Limb (tissue), 2 donors: Measurements from ENCODE around the gene GP9.
"Not testable (repeated sequence)": the region's sequence is repeated elsewhere in the genome, so short reads cannot be mapped to it uniquely, and the experiment has no call there.

Experiments used
- DNase-seq, 2 donors: peaks; one replicate each; pipeline ENCODE4 v3.0.0-alpha.2; 2016; ENCODE audit errors: extremely low spot score in 2 of 2

The GP9 gene

DNA sequence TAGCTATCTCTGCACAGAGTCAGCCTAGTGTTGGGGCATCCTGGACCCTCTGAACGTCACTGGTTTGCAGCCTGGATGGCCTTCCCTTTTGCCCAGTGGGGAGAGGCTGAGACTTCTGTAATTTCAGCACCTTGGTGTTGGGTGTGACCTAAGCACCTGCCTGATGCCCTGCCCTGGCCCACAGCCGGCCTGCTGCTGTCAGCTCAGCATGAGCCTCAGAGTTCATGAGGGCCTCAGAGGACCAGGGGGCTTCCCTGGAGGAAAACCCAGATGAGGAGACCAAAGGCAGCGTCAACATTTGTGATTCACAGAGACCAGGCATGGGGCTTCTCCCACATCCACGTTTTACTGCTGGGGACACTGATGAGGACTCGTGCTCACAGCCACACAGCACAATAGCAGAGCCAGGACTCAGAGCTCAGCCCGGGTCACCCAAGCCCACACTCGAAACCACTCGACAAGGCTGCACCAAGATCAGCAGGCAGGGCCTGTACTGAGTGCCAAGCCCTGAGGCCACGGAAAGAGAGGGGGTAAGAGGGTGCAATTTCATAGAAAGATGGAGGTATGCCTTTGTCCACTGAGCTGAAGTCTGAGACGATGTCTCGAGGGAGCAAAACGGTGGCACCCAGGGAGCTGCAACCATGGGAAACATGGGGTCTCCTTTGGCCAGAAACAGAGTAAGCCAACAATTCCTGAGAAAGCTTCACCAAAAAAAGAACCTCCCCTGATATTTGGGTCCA lies 9.9 kb upstream of the GP9 start:
- DNase-seq: no peak

DNA sequence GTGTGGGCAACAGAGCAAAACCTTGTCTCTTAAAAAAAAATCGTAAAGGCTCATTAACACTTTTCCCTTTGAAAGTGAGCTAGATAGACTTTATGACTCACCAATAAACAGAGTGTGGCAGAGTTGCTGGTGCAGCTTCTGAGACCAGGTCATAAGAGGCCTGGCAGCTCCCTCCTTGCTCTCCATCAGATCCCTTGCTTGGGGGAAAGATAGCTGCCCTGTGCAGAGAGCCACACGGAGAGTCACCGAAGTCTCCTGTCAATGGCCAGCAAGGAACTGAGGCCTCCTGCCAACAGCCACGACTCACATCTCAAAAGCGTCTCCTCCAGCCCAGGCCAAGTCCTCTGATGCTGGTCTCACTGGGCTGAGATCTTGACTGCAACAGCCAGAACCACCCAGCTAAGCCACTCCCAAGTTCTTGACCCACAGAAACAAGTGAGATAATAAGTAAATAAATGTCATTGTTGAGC lies 8.7 kb upstream of the GP9 start:
- no peak for DNase-seq

DNA sequence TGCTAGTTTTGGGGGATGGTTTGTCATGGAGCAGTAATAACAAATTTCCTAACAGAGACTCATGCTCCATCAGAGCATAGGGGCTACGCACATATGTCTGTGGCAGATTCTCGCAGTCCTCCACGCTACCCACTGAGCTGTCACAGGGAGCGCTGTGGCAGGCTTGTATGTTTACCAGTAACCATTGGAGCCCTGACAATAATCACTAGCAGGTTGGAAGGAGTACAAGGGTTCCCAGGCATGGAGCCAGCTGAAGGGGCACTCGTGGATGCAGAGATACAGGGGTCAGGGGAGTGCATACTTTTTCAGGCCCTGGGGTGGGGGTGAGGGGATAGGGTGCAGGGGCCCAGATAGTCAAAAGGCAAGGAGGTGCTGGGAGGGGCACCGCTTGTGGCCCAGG lies 7.9 kb upstream of the GP9 start:
- DNase-seq: no peak

DNA sequence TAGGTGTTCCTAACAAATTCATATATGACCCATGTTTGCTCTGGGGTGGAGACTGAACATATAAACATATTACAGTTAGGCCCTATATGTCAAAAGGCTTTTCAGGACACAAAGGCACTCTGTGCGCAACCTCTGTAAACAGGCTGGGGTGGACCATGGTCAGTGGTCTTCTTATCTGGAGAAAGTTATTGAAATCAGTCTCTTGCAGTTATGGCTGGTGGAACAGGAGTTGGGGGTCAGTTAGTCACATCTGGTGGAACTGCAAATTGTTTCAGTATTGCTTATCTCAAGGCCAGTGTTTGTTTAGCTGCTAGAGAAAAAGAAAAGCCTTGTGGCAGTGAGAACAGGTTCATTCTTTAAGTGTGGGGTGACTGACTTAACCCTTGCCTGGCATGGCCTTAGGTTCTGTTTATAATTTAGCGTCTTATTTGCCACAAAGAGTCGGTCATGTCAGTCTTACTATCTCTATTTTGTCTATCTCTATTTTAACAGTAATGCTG lies 5.9 kb upstream of the GP9 start:
- DNase-seq: no peak

DNA sequence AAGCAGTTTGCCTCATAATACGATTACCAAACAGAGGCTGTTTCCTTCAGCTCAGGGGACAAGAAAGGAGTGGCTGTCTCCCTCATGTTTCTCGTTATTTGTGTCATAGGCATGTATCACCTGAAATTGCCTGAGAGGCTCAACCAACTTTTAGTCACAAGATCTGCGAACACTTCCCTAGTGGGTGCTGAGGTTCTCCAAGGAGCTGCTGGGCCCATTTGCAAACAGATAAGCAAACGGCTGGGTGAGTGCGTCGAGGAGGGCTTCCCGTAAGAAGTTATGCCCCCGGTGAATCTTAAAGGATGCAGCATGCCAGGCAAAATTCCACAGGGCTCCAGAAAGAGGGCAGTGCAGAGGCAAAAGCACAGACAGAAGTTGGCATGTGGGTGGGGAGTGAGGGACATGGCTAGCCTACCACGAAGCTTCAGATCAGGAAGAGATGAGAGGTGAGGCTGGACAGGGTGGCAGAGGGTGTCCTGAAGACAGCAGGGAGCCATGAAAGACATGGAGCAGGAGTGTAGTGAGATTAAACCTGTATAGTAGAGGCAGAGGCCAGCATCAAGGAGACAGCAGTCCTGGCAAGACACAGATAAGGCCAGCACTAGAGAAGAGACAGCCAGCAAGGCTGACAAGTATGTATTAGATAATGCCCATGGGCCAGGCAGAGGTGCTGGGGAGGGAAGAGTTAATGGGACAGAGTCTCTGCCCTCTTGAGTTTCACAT lies 4.0 kb upstream of the GP9 start:
- DNase-seq: no peak

DNA sequence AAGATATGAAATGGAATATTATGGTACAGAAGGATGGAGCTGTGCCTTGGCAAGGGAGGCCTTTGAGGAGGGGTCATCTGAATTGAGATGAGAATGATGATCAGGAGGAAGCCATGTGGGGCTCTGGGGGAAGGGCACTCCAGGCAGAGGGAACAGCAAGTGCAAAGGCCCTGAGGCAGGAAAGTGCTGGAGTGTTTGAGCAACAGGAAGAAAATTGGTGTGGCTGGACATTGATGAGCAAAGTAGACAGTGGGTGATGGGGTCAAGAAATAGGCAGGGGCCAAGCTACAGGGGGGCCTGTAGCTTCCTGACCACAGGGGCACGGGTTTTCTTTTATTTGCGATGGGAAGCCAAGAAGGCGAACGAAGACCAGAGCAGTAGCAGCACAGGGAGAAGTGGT lies 3.3 kb upstream of the GP9 start:
- DNase-seq: no peak

DNA sequence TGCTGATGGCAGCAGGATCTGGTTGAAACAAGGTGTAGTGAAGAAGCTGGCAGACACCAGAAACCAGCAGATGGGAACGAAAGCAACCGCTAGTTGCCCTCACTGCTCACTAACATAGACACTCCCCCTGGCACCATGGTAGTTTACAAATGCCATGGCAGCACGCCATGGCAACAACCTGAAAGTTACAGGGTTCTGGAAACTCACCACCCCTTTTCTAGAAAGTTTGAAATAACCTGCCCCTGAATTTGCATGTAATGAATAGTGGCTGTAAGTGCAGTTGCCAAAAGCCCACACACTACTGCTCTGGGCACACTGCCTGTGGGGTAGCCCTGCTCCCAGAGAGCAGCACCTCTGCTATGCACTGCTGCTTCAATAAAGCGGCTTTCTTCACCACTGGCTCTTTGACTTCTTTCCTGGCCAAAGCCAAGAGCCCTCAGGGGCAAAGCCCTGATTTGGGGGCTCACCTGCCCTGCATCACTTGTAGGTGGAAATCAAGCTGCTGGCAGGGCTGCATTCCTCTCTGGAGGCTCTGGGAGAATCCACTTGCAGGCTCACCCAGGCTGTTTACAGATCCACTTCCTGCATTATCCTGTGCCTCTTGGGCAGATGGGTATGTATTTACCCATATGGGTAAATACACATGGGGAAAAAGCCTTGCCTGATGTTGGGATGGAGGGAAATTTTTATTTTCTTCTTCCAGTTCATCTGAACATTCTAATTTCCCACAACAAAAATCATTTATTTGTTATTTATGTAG lies 2.0 kb upstream of the GP9 start:
- DNase-seq: no peak

DNA sequence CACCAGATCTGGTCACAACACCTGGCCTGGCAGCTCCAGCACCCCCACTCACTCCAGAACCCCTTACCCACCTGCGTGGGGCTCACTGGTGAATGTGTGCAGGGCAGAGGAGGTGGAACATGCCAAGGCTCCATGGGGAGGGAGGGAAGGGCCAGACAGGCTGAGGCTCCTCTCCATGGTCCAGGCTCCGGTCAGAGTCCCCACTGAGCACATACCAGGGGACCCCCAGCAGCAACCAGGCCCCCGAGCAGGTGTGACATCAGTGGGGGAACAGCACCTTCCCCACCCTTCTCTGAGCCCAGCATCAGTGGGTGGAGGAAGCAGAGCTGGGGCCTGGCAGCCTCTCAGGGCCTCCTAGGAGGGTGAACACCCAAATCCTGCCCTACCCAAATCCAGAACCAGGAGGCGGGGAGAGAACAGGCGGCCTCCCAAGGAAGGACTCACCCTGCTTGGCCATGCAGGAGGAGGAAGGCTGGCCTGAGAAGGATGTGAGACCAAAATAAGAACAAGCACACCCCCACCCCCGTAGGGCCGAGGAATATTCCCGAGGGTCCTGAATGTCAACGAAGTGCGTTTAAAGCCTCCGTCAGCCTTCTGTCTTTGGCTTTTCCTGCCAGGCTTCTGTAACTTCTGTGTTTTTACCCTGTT lies 1.1 kb upstream of the GP9 start:
- peak in 1 of 2 donors; percentile 24 for DNase-seq

DNA sequence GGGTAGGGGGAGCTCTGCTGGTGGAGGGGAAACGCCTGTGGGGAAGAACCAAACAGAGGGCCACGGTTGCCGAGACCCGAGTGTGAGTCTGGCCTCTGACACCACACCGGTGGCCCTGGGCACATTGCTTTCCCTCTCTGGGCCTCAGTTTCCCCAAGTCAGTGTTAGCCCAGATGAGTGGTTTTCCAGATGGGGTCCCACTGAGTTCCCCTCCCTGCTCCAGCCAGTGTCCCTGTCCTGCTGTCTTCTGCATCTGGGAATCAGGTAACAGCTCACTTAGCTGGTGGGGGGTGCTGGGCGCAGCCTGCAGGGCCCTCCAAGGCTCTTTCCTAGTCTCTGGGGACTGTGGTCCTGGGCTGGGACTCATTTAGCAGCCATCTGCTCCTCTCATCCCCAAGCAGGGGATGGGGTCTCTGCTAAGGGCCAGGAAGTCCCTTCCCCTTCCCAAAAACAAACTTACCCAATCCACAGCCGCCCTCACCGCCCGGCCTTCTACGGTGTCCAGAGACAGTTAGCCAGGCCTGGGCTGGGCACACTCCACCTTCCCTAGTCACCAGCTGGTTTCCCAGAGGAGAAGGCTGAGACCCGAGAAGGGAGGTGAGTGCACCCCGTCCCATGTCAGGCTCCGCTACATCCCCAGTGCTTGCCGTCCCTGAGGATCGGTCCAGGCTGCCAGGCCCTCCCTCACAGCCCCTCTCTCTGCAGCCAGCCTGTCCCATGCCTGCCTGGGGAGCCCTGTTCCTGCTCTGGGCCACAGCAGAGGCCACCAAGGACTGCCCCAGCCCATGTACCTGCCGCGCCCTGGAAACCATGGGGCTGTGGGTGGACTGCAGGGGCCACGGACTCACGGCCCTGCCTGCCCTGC lies 676 bp downstream of the GP9 start:
- no peak for DNase-seq

DNA sequence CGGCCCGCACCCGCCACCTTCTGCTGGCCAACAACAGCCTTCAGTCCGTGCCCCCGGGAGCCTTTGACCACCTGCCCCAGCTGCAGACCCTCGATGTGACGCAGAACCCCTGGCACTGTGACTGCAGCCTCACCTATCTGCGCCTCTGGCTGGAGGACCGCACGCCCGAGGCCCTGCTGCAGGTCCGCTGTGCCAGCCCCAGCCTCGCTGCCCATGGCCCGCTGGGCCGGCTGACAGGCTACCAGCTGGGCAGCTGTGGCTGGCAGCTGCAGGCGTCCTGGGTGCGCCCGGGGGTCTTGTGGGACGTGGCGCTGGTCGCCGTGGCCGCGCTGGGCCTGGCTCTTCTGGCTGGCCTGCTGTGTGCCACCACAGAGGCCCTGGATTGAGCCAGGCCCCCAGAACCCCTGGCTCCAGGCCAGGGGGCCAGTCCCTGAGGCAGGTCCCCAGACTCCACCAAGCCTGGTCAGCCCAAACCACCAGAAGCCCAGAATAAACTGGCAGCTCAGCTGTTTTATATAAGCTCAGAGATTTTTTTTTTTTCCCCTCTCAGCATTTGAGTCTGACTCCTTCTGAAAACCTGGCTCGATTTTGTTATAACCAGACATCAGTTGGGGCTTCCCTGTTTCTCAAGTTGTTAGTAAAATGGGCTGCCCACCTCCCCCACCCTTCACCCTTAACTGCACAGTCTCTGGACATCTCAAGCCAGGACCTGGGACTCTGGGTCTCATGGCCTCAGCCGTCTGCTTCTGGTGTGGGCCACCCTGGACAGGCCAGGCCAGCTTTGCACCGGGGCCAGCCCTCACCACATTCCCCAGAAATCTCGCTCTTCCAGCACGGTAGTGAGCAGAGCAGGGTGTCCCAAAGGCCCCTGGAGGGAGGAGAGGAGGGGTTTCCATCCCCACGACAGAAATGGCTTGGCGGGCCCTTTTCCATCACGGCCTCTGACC lies 1.6 kb downstream of the GP9 start:
- no peak for DNase-seq

DNA sequence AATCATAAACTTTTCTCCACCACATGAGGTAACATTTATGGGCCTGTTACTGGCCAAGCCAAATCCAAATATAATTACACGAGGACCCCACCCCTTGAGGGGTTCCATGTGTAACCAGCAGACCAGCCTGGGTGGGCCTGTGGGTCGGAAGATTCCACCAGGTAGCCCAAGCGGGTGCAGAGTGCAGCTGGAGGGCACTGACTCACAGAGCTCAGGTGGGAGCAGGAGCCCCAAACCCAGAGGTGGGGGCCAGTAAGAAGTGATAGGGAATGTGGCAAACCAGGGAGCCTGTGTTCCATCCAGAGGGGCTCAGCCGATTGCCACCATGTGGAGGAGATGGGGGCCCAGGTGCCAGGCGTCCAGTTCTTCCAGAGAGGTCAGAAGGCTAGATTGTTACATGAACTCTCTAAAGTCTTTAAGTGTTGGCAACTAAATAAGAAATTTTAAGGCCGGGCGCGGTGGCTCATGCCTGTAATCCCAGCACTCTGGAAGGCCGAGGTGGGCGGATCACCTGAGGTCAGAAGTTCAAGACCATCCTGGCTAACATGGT lies 2.6 kb downstream of the GP9 start:
- no peak for DNase-seq

DNA sequence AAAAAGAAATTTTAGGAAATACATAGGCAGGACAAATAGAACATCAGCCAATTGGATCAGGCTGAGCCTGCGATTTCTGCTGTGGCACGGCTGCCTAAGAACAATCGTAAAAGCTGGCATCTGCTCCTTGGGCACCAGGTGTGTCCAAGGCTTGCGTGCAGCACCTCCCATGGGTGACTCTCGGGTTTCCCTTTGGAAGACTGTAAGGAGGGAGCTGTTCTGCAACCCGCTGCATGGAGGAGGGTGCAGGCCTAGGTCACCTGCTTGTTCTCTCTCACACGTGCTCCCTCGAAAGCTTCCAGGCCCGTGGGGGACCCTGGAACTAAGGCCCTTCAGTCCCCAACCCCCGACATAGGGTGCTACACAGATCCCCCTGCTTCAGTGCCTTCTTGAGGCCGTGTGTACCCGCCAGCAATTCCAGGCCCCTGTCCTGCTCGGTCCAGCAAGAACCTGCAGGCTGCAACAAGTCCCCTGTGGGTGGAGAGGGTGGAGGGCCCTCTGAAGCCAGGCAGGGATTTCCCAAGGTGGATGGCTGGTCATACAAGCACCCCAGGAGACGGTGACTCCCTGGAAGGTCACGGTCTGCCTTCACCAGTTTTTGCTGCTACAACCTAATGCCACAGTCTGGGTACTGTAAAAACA lies 3.4 kb downstream of the GP9 start:
- no peak for DNase-seq

DNA sequence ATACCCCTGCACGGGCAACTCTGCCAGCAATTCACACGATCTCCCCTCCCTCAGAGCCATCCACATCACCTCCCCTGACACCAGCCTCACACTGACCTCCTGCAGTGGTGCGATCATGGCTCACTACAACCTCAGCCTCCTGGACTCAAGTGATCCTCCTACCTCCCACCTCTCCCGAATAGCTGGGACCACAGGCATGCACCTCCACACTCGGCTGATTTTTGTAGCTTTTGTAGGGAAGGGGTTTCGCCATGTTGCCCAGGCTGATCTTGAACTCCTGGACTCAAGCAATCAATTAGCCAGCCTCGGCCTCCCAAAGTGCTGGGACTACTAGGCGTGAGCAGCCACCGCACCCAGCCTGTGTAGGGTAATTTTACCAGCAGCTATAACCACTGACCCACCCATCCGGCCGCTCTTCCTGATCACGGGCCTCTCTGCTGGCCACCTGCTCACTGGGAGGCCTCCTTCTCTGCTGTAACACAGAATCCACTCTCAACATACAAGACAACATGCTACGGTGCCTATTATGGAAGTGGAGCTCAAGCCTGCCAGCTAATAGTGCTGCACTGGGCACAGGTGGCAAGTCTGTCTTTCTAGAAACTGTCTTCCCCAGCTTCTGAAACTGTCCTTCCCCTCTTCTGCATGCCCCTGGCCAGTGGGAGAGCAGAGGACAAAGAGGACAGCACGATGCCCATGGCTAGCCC lies 4.6 kb downstream of the GP9 start:
- no peak for DNase-seq

DNA sequence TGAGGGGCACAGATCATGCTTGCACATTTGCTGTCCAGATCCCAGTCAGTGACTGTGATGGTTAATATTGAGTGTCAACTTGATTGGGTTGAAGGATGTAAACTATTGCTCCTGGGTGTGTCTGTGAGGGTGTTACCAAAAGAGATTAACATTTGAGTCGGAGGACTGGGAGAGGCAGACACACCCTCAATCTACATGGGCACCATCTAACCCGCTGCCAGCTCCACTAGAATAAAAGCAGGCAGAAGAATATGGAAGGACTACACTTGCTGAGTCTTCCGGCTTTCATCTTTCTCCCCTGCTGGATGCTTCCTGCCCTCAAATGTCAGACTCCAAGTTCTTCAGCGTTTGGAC lies 5.1 kb downstream of the GP9 start:
- DNase-seq: no peak

DNA sequence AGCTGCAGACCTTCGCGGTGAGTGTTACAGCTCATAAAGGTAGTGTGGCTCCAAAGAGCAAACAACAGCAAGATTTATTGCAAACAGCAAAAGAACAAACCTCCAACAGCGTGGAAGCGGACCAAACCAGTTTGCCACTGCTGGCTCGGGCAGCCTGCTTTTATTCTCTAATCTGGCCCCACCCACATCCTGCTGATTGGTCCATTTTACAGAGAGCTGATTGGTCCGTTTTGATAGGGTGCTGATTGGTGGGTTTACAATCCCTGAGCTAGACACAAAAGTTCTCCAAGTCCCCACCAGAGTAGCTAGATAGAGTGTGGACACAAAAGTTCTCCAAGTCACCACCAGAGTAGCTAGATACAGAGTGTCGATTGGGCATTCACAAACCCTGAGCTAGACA lies 7.1 kb downstream of the GP9 start:
- not testable (repeated sequence) for DNase-seq

DNA sequence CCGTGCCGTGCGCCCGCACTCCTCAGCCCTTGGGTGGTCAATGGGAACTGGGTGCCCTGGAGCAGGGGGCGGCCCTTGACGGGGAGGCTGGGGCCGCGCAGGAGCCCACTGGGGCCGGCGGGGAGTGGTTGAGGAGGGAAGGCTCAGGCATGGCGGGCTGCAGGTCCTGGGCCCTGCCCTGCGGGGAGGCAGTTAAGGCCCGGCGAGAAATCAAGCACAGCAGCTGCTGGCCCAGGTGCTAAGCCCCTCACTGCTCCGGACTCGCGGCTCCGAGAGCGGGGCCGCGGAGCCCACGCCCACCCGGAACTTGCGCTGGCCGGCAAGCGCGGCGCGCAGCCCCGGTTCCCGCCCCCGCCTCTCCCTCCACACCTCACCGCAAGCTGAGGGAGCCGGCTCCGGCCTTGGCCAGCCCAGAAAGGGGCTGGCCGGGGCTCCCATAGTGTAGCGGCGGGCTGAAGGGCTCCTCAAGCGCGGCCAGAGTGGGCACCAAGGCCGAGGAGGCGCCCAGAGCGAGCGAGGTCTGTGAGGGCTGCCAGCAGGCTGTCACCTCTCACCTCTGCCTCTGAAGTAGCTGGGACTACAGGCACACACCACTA lies 7.8 kb downstream of the GP9 start:
- peak in 1 of 2 donors; percentile 57 for DNase-seq

DNA sequence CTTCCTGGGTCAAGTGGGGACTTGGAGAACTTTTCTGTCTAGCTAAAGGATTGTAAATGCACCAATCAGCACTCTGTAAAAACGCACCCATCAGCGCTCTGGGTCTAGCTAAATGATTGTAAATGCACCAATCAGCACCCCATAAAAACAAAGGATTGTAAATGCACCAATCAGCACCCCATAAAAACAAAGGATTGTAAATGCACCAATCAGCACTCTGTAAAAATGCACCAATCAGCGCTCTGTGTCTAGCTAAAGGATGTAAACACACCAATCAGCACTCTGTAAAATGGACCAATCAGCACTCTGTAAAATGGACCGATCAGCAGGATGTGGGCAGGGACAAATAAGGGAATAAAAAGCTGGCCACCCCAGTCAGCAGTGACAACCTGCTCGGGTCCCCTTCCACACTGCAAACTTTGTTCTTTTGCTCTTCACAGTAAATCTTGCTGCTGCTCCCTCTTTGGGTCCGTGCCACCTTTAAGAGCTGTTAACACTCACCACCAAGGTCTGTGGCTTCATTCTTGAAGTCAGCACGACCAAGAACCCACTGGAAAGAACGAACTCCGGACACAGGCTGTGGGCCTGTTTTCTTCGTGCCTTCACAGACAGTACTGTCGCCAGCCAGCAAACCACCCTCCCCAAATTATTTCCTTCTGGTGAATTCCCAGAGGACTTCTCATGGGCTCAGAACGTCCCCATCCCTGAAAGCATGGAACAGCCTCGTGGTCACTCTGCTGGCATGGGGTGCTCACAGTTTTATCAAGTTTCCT lies 8.9 kb downstream of the GP9 start:
- DNase-seq: not testable (repeated sequence)
